HUES48 (cell line): Measurements from ENCODE around the gene CALHM5.

Experiments
- H3K27ac ChIP-seq: one replicate; pipeline ENCODE4 v1.7.0; 2013; ENCODE audit warnings: low read depth, low read length, inconsistent platforms
- H3K27me3 ChIP-seq: 2 replicates; pipeline ENCODE4 v1.6.1; 2013; ENCODE audit warnings: mild to moderate bottlenecking, low read length; ENCODE audit not compliant: control insufficient read depth, insufficient read depth
- H3K36me3 ChIP-seq: 2 replicates; pipeline ENCODE4 v1.6.1; 2013; ENCODE audit warnings: low read length; ENCODE audit not compliant: control insufficient read depth, insufficient read depth
- H3K4me1 ChIP-seq: 2 replicates; pipeline ENCODE4 v1.6.1; 2013; ENCODE audit warnings: mild to moderate bottlenecking, low read length; ENCODE audit not compliant: control insufficient read depth, insufficient read depth
- H3K4me3 ChIP-seq: 2 replicates; pipeline ENCODE4 v1.5.1; 2013; ENCODE audit warnings: mild to moderate bottlenecking, low read depth, low read length
- H3K9ac ChIP-seq: 2 replicates; pipeline ENCODE4 v1.6.1; 2013; ENCODE audit warnings: mild to moderate bottlenecking, low read depth, low read length, moderate library complexity
- H3K9me3 ChIP-seq: 2 replicates; pipeline ENCODE4 v1.6.1; 2013; ENCODE audit warnings: low read length; ENCODE audit not compliant: control insufficient read depth, insufficient read depth

The CALHM5 gene

GRCh38 chr6:116508527-116508926 lies 2.9 kb upstream of the CALHM5 start:
- no peaks in the 10 kb centered on the region for H3K9me3 ChIP-seq
- no peaks in the 10 kb centered on the region for H3K27me3 ChIP-seq
- no peaks in the 10 kb centered on the region for H3K36me3 ChIP-seq
- peaks cover 10% of the 10 kb centered on the region for H3K4me1 ChIP-seq
- no peak overlapping the region for H3K4me3 ChIP-seq
- no peak overlapping the region for H3K9ac ChIP-seq
- H3K27ac ChIP-seq: no peak overlapping the region

- peak overlapping the region; percentile 72 for H3K27ac ChIP-seq
- H3K9ac ChIP-seq: no peak overlapping the region
- no peaks in the 10 kb centered on the region for H3K36me3 ChIP-seq
- H3K9me3 ChIP-seq: no peaks in the 10 kb centered on the region
- H3K27me3 ChIP-seq: no peaks in the 10 kb centered on the region
- no peak overlapping the region for H3K4me3 ChIP-seq
- H3K4me1 ChIP-seq: peaks cover 10% of the 10 kb centered on the region
Measured at GRCh38 chr6:116512111-116512559, 696 bp downstream of the CALHM5 start.

DNA sequence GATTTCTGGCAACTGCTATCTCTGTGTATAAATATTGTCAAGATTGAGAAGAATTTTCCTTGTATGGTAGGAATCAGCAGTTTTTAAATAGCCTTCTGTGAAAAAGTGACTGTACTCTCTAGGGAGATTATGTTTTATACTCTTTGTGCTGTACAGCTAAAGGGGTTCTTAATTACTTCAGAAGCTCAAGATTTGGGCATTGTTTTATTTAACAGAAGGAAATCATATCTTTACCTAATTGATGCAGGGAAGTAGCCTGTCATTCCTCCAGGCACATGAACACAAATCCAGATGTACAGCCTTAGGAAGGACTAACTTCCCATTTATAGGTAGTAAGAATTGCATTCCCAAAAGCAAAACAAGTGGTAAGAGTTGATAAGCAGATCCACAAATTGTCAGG lies 1.3 kb downstream of the CALHM5 start:
- Histone ChIP-seq H3K4me1 (peaks cover 10% of the 10 kb centered on the region), H3K36me3 (no peaks in the 10 kb centered on the region), H3K4me3 (no peak overlapping the region), H3K9ac (no peak overlapping the region), H3K27me3 (no peaks in the 10 kb centered on the region), H3K9me3 (no peaks in the 10 kb centered on the region), H3K27ac (no peak overlapping the region)

GRCh38 chr6:116513224-116513875 lies 1.9 kb downstream of the CALHM5 start:
- H3K36me3 ChIP-seq: no peaks in the 10 kb centered on the region
- no peak overlapping the region for H3K27ac ChIP-seq
- H3K4me3 ChIP-seq: no peak overlapping the region
- no peaks in the 10 kb centered on the region for H3K27me3 ChIP-seq
- H3K4me1 ChIP-seq: peaks cover 10% of the 10 kb centered on the region
- no peak overlapping the region for H3K9ac ChIP-seq
- no peaks in the 10 kb centered on the region for H3K9me3 ChIP-seq

- no peaks in the 10 kb centered on the region for H3K36me3 ChIP-seq
- no peak overlapping the region for H3K4me3 ChIP-seq
- no peaks in the 10 kb centered on the region for H3K27me3 ChIP-seq
Measured at GRCh38 chr6:116514111-116514510, 2.7 kb downstream of the CALHM5 start.

DNA sequence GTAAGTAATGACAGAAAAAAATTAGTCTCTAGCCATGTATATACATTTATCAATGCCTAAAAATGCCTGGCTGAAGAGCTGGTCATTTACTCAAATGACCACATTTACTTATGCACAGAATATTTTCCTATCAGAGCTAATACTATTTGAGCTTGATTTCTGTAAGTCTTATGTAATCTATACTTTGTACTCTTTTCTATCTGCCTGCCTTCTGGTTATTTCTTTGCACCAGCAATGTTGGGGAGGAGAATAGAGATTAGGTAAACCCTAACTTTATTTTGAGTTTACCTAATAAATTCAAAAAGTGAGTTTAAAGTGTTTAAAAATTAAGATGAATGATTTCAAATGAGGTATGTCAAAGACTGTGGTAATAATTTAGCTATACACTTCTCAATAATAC lies 3.7 kb downstream of the CALHM5 start:
- H3K4me1 ChIP-seq: peaks cover 10% of the 10 kb centered on the region
- no peak overlapping the region for H3K4me3 ChIP-seq
- H3K36me3 ChIP-seq: no peaks in the 10 kb centered on the region
- H3K27me3 ChIP-seq: no peaks in the 10 kb centered on the region
- H3K27ac ChIP-seq: no peak overlapping the region
- no peak overlapping the region for H3K9ac ChIP-seq
- H3K9me3 ChIP-seq: no peaks in the 10 kb centered on the region

More at GRCh38 chr6:116514111-116514510, 2.7 kb downstream of the CALHM5 start:
- no peaks in the 10 kb centered on the region for H3K9me3 ChIP-seq
- H3K27ac ChIP-seq: no peak overlapping the region
- peaks cover 10% of the 10 kb centered on the region for H3K4me1 ChIP-seq
- H3K9ac ChIP-seq: no peak overlapping the region

- Histone ChIP-seq H3K27me3 (no peaks in the 10 kb centered on the region), H3K27ac (no peak overlapping the region), H3K4me1 (peaks cover 12% of the 10 kb centered on the region), H3K9ac (no peak overlapping the region), H3K4me3 (no peak overlapping the region), H3K36me3 (no peaks in the 10 kb centered on the region), H3K9me3 (no peaks in the 10 kb centered on the region)
Measured at GRCh38 chr6:116518621-116519368, 7.4 kb downstream of the CALHM5 start.

GRCh38 chr6:116522896-116523295 lies 11.5 kb downstream of the CALHM5 start:
- H3K27me3 ChIP-seq: no peaks in the 10 kb centered on the region
- no peak overlapping the region for H3K4me3 ChIP-seq

GRCh38 chr6:116524236-116524635 lies 12.8 kb downstream of the CALHM5 start:
- Histone ChIP-seq H3K9ac (no peak overlapping the region), H3K9me3 (no peaks in the 10 kb centered on the region), H3K4me1 (peaks cover 38% of the 10 kb centered on the region), H3K36me3 (no peaks in the 10 kb centered on the region), H3K4me3 (no peak overlapping the region), H3K27ac (no peak overlapping the region), H3K27me3 (no peaks in the 10 kb centered on the region)

More at GRCh38 chr6:116522896-116523295, 11.5 kb downstream of the CALHM5 start:
- H3K9ac ChIP-seq: no peak overlapping the region
- peaks cover 26% of the 10 kb centered on the region for H3K4me1 ChIP-seq
- H3K9me3 ChIP-seq: no peaks in the 10 kb centered on the region
- no peak overlapping the region for H3K27ac ChIP-seq
- no peaks in the 10 kb centered on the region for H3K36me3 ChIP-seq

DNA sequence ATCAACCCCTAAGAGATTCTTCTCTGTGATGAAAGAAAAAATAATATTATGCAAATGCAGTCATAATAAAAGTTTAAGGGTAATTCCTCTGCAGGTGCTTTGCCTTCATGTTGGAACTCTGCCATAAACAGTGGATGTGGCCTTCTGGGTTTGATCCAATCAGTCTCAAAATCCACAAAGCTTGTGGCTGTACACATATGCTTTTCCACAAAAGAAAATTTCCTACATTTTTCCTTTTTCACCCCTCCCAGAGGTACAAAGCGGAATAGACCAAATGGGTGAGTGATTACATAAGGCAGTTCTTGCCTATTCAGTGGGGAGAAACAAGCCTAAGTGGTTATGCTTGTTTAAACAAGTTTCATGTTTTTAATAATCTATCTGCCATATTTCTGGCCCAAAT lies 16.7 kb downstream of the CALHM5 start:
- Histone ChIP-seq H3K9me3 (no peaks in the 10 kb centered on the region), H3K4me3 (no peak overlapping the region), H3K27me3 (no peaks in the 10 kb centered on the region), H3K36me3 (no peaks in the 10 kb centered on the region), H3K9ac (no peak overlapping the region), H3K4me1 (peaks cover 56% of the 10 kb centered on the region), H3K27ac (no peak overlapping the region)

GRCh38 chr6:116528780-116529179 lies 17.3 kb downstream of the CALHM5 start:
- Histone ChIP-seq H3K4me1 (peaks cover 55% of the 10 kb centered on the region), H3K9me3 (no peaks in the 10 kb centered on the region)

More at GRCh38 chr6:116528780-116529179, 17.3 kb downstream of the CALHM5 start:
- Histone ChIP-seq H3K9ac (no peak overlapping the region), H3K36me3 (no peaks in the 10 kb centered on the region), H3K4me3 (no peak overlapping the region), H3K27ac (peak overlapping the region; percentile 44), H3K27me3 (no peaks in the 10 kb centered on the region)
